GM19035 (cell line): Measurements from ENCODE around the gene RPL12.

Source experiments
- ATAC-seq: cut with Tn5 transposase; IDR thresholded peaks from one replicate; pipeline ENCODE4 v1.9.1; 2021; ENCODE audit not compliant: unreplicated experiment

Gene RPL12

GRCh38 chr9:127444921-127445850 is 6.0 kb downstream of the RPL12 start:
- no peak for ATAC-seq

- ATAC-seq = no peak
Measured at GRCh38 chr9:127444283-127444920, 6.8 kb downstream of the RPL12 start.

- ATAC-seq = no peak
Measured at GRCh38 chr9:127438394-127438793, 12.8 kb downstream of the RPL12 start.

DNA sequence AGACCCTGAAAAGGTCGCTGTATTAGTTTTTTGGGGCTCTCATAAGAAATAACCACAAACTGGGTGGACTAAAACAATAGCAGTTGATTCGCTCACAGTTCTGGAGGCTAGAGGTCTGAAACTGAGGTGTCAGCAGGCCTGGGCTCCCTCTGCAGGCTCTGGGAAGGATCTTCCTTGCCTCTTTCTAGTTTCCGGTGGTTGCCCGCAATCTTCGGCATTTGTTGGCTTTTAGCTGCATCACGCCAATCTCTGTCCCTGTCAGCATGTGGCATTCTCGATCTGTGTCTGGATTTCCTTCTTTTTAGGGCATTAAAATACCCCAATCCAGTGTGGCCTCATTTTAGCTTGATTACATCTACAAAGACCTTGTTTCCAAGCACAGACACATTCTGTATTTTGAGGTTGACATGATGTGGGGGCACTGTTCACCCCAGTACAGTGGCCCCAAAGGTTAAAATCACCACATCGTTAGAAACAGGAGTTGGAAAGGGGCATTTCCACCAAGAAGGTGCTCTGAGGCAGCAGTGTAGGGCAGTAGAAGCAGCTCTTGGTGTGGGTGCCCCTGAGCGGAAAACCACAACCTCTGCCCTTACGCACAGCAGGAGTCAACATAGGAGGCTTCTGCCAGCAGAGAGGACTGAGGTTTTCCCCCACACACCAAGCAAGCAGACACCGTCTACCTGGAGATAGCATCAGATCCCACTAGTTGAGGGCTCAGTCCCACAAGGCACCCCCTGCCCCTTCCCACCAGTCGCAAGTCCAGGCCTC is 13.5 kb downstream of the RPL12 start:
- ATAC-seq = no peak

DNA sequence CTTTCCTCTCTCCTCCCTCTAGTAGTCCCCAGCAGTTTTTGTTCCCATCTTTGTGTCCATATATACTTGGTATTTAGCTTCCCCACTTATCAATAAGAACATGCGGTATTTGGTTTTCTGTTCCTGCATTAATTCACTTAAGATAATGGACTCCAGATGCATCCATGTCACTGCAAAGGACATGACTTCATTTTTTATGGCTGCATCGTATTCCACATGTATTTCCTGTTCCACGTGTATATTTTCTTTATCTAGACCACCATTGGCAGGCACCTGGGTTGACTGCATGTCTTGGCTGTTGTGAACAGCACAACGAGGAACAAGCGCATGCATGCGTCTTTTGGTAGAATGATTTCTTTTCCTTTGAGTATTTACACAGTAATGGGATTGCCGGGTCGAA is 20.8 kb downstream of the RPL12 start:
- ATAC-seq = no peak

DNA sequence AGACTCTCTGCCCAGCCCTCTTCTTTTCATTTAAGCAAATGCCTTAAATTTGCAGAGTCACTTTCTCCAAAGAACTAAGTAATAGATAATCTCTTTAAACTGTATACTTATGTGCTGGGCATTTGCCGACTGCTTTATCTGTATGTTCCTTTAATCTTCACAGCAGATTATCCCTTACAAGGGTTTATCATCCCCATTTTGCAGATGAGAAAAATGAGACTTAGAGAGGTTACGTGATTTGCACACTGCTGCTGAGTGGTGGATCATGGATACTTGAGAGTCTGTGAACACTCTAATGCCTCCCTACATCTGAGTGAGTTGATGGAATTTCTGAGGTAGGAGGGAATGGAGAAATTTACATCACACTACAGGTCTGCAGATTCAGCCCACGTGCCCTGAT is 22.9 kb downstream of the RPL12 start:
- ATAC-seq = no peak

DNA sequence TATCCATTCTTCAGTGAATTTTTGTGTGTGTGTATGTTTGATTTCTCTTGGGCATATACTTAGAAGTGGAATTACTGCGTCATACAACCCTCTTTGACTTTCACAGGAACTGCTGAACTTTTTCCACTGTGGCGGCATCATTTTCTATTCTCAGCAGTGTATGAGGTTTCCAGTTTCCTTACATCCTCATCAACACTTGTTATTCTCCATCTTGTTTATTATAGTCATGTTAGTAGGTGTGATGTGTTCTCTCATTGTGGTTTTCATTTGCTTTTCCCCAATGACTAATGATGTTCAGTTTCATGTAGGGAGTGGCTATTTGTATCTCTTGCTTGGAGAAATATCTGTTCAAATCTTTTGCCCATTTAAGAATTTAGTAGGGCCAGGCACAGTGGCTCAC is 24.4 kb downstream of the RPL12 start:
- no peak for ATAC-seq

DNA sequence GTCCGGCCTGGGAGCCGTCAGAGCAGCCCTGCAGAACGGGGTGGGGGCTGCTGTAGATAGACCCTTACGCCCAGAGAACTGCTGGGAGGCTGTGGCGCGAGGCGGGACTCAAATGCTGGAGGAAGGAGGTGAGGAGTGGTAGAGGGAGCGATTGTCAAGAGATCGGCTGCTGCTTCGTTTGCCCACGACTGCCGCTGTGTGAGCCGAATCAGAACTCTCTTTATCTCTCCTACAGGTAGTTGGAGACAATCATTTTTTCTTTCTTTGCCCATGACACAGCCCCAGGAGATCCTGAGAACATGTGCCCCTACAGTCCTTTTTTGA is 26.6 kb downstream of the RPL12 start:
- ATAC-seq = no peak

GRCh38 chr9:127423934-127424675 is 27.1 kb downstream of the RPL12 start, which contains the start of gene ZNF79:
TSS of gene ZNF79 (plus strand) at chr9:127424382. CDS start at chr9:127424788, 406 bp downstream.
- peak; percentile 86 for ATAC-seq

GRCh38 chr9:127423476-127423933 is 27.7 kb downstream of the RPL12 start:
- ATAC-seq = no peak

DNA sequence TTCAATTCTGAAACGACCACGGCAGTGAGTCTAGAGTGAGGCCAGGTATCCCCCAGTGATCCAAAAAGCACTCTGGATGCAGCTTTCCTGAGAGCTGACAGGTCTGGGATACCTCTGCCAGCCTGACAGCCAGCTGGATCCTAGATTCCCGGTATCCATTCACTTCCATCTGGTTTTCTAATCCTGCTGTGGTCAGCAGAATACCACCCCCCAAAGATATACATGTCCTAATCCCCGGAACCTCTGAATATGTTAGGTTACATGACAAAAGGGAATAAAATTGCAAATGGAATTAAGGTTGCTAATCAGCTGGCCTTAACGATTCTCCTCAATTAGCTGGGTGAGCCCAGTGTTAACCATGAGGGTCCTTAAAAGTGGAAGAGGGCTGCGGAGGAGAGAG is 28.4 kb downstream of the RPL12 start:
- ATAC-seq = no peak

DNA sequence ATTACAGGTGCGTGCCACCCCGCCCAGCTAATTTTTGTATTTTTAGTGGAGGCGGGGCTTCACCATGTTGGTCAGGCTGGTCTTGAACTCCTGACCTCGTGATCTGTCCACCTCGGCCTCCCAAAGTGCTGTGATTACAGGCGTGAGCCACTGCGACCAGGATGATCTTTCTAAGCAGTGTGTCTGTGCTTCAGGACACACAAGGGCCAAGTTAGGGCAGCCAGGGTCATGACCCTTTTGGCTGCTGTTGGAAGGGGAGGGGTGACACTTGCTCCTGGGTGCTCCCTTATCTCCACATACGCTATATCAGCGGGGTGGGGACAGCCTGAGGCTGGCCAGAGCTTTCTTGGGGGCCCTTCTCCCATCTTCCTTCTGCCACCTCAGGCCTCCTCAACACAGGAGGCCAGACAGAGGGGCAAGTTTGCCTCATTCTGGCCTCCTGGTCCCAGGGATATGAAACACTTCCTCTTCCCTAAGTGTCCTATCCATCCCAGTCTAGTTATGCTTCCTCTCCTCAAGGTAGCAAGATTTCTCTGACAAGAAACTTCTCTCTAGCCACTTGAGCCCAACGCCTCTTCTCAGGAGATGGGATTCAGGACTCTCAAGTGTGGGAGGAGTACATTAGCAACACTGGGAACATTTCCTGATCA is 28.9 kb downstream of the RPL12 start:
- no peak for ATAC-seq

DNA sequence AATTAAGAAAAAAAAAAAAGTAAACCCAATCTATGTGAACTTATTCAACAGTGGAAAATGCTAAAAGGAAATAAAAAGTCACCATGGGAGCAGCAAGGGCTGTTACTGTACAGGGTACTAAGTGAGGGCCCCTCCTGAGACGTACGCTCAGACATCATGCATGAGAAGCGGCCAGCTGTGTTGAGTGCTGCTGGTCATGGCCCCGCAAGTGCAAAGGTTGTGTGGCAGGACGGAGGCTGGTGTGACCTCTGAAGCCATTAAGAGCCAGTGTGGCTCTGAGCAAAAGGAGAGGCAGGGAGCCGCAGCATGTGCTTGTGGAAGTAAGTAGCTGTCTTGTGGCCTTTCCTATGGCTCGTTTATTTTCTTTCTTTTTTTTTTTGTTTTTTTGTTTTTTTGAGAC is 30.1 kb downstream of the RPL12 start:
- no peak for ATAC-seq

- no peak for ATAC-seq
Measured at GRCh38 chr9:127419348-127419747, 31.9 kb downstream of the RPL12 start.

GRCh38 chr9:127418037-127418471 is 33.2 kb downstream of the RPL12 start:
- no peak for ATAC-seq

GRCh38 chr9:127417131-127418036 is 33.8 kb downstream of the RPL12 start:
- no peak for ATAC-seq

- ATAC-seq = no peak
Measured at GRCh38 chr9:127415657-127416056, 35.5 kb downstream of the RPL12 start.

DNA sequence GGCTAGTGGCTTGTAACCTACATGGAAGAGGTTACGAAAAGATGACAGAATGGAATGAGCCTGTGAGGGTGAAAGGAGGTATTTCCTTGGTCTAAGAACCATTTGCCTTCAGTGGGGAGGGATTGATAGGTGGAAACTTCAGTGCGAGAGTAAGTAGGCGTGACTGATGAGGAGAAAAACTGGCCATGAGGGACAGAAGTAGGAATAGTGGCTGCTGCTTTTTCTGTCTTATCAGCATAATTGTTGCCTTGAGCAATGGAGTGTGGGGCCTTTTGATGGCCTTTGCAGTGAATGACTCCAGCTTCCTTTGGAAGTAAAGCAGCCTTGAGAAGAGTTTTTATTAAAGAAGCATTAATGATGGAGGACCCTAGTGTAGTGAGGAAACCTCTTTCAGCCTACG is 36.1 kb downstream of the RPL12 start:
- ATAC-seq = no peak

DNA sequence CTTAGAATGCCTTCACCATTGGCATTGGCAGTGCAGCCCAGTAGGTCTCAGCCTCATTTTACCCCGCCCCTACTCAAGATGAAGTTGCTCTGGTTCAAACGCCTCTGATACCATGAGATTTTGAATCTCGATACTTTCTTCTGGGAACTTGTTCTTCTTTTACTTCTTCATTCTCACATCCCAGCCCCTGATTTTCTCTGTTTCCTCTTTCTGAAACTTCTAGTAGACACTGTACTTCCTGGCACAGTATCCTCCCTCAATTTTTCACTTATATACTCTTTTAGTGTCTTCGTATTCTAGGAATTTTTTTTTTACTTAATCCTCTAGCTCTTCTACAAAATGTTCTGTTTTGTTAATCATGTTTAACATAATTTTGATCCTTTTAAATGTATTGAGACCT is 40.1 kb downstream of the RPL12 start:
- no peak for ATAC-seq
